Femur (tissue), 1 donor: ENCODE results near the gene RXRA.

ENCODE experiments used
- DNase-seq: peaks from one replicate; pipeline ENCODE4 v3.0.0-alpha.2; 2017

The RXRA gene

GRCh38 chr9:134325096-134325812, 1.0 kb upstream of the RXRA start:
- DNase-seq = peak; percentile 77

- DNase-seq = peak; percentile 56
These were observed 708 bp downstream of the RXRA start for GRCh38 chr9:134326724-134327601.

- DNase-seq = peak; percentile 22
These were observed 1.5 kb downstream of the RXRA start for GRCh38 chr9:134327671-134328231.

- no peak for DNase-seq
These were observed 2.1 kb downstream of the RXRA start for GRCh38 chr9:134328341-134328840.

- peak; percentile 66 for DNase-seq
These were observed 2.8 kb downstream of the RXRA start for GRCh38 chr9:134328841-134329575.

GRCh38 chr9:134329576-134329855, 3.3 kb downstream of the RXRA start:
- DNase-seq = no peak

GRCh38 chr9:134329886-134330285, 3.6 kb downstream of the RXRA start:
- DNase-seq = no peak

- DNase-seq = no peak
These were observed 4.3 kb downstream of the RXRA start for GRCh38 chr9:134330590-134330989.

- no peak for DNase-seq
These were observed 5.2 kb downstream of the RXRA start for GRCh38 chr9:134331186-134332025.

- no peak for DNase-seq
These were observed 6.0 kb downstream of the RXRA start for GRCh38 chr9:134332266-134332665.

GRCh38 chr9:134332841-134333233, 6.6 kb downstream of the RXRA start:
- DNase-seq = no peak

GRCh38 chr9:134333234-134333873, 7.1 kb downstream of the RXRA start:
- no peak for DNase-seq

- DNase-seq = no peak
These were observed 7.8 kb downstream of the RXRA start for GRCh38 chr9:134333874-134334581.

GRCh38 chr9:134335061-134335460, 8.8 kb downstream of the RXRA start:
- no peak for DNase-seq

- no peak for DNase-seq
These were observed 9.4 kb downstream of the RXRA start for GRCh38 chr9:134335486-134336220.

GRCh38 chr9:134336228-134336627, 10.0 kb downstream of the RXRA start:
- DNase-seq = no peak

GRCh38 chr9:134336924-134337323, 10.7 kb downstream of the RXRA start:
- no peak for DNase-seq

GRCh38 chr9:134337469-134337868, 11.2 kb downstream of the RXRA start:
- no peak for DNase-seq

GRCh38 chr9:134338394-134339182, 12.3 kb downstream of the RXRA start:
- no peak for DNase-seq
